Stimulated activated naive CD4-positive, alpha-beta T cell (primary cell): Measurements from ENCODE around the gene NRXN3.
"Not testable (repeated sequence)": the region's sequence is repeated elsewhere in the genome, so short reads cannot be mapped to it uniquely, and the experiment has no call there.

ENCODE experiments used
- DNase-seq, 6 experiments: peaks; one replicate each; lab custom pipeline; 2025; lab: John Stamatoyannopoulos, UW

NRXN3 gene

DNA sequence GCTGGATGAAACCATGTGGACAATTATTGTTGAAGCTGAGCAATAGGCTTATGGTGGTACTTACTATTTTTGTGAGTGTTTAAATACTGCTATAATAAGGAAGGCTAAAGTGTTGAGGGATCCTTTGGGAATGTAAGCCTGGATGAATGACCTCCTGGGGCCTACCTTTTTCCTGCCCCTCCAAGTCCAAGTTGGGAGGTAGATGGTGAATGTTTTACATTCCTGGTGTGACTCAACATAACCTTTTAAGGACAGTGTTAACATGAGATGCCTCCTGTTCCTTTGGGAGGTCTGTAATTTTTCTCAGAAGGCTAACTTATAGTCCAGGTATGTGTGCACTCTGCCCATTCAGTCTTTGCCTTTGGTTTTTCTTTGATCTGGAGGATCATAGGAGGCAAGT is 315.9 kb downstream of the NRXN3 start:
- DNase-seq: no peak

DNA sequence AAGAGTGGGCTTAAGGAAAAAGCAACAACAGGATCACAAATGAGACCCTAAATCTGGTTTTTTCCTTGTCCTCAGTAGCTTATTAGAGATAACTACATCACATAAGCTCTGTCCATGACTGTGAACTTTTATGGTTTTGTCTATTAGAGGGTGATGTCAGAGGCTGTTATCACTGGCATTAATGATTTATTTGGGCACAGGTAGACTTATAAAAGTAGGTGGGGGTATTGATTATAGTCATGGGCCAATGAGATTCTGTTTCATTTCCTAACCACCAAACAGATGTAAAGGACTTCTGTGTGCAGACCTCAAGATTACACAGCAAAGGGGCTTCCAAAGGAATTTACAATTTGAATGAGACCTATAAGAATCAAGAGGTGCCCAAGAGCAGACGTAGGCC is 316.4 kb downstream of the NRXN3 start:
- no peak for DNase-seq

DNA sequence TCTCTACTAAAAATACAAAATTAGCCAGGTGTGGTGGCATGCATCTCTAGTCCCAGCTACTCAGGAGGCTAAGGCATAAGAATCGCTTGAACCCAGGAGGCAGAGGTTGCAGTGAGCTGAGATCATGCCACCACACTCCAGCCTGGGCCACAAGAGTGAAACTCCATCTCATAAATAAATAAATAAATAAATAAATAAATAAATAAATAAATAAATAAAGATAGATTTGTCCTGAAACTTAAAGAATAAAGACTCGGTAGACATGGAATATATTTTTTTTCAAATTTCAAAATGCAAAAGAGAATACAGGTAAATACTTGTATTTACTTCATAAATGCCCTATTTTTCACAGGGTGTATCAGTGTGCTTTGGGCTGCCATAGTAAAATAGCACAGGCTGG is 317.4 kb downstream of the NRXN3 start:
- DNase-seq: not testable (repeated sequence)

DNA sequence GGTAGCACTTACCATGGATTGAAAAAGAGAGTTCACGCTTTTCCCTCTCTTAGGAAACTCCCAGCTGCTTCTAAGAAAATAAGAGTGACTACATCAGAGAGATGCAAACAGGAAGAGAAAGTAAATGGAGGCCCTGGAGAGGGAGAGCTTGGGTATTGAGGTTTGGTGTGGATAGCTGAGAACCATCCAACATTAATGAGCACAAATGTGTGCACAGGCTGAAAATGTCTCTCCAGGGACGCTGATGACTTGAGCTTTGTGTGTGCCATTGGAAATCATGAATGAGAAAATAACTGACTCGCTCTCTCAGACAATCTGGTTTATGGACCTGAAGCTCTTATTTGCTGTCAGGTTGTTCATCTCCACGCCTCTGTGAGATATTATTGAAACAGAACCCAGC is 318.8 kb downstream of the NRXN3 start:
- no peak for DNase-seq

DNA sequence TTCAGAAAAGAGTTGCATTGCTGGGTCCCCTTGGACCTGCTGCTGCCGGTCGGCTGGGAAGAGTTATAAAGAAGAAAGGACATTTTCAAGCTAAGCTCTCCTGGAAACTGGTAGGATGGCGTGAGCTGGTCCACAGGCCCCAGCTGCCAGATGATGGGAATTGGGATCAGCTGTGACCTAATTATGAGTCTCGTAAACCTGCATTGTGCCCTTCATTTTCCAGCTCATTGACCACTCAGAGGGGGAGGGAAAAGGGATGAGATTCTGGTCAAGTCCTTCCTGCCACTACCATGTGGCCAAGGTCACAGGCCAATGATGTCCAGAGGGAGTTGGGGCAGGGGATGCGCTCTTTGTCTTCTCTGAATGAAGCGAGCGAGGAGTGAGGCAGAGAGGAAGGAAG is 320.9 kb downstream of the NRXN3 start:
- no peak for DNase-seq

DNA sequence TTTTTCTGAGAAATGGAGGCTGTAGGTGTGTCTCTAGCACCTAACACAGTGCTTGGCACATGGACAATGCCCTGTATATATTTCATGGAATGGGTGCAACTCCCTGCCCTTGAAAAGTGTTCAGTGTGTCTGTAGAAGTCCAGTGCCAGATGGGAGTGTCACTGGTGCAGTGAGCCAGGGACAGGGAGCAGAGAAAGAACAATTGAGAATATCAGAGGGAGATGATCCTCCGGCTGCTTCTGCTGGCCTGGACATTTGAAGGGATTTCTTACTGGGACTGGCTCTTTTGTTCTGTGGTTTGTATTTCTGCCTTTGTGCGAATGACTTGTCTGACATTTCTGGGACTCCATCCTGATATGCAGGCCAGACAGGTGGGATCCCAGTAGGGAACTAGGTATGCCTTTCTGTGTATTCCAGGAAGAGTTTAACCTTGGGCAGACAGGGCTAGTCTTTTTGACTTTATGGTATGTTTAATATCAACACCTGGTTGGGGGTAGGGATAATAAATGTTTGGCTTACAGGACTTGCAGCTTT is 328.0 kb downstream of the NRXN3 start:
- no peak for DNase-seq

DNA sequence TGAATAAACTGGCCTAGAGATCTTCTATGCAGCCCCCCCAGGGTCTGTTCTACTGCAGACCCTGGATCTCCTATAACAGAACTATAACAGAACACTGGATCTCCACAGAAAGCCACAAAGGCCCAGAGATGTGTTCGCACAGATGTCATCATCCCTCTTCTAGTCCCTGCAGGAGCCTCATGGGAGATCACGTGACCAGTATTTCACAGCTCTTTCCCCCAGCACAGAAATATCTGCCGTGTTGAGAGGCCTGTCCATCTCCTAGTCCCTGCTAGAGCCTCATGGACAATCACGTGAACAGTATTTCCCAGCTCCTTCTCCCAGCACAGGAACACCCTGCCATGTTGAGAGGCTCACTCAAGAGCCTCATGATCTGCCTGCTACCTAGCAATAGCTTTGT is 331.7 kb downstream of the NRXN3 start:
- DNase-seq: no peak

DNA sequence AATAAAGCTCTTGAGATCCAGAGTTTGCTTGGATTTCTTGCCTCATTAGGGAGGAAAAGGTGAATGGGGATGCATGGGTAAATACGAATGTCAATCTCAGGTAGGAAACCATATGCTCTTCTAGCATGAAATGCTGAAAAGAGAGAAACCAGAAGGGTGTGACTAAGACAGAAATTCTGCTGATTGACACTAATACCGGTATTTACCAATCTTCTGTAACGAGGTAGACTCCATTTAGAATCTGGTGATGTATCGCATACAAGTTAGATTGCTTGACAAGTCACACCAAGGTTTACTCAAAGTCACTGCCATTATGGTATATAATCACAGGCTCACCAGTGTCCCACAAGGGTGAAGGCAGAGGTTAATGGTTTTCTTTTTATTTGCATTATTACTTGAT is 337.9 kb downstream of the NRXN3 start:
- no peak for DNase-seq

DNA sequence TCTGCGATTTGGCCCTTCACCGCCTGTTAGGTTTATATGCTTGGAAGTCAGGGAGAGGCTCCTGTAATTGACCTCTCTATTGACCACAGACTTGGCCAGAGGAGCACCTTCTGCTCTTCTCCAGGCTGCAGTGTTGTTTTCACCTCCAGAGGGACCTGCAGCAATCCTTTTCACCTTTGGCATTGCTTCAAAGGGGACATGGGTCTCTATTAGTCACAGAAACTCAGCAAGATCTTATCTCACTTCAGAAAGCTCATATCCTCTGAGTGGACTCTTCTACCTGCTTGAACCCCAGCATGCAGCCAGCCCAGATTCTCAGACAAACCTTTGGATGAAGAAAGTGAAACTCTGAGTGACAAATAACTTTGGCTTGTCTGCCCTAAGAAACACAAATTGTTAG is 339.3 kb downstream of the NRXN3 start:
- DNase-seq: no peak

DNA sequence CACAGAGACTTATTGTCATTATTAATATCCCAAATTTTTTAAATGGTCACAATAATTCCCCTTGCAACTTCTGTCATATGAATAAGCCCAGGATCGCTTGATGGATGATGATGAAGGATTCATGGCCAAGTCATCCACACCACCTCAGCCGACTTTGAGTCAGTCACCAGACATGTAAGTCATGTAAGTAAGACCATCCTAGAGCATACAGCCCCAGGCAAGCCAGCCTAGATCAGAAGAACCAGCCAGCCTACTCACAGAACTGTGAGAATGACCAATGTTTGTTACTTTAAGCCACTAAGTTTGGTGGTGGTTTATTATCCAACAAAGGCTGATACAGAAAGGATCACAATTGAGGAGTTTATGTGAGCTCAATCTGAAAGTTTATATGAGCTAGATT is 341.8 kb downstream of the NRXN3 start:
- no peak for DNase-seq

DNA sequence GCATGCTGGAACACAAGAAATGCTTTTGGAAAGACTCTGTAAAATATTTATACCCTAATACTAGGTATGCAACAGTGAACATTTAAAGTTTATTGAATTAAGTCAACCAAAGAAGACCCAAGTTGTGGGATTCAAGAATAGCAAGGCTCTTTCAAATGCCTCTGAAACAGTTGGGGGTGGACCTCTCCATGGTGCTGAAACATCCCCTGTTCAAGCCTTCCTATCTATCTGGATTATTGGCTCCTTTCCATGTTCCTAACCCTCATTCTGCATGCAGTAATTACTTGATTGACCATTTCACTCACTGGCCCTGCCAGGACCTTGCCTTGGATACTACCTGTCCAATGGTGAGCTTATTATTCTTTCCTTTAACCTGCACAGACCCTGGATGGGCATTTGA is 349.7 kb downstream of the NRXN3 start:
- no peak for DNase-seq

DNA sequence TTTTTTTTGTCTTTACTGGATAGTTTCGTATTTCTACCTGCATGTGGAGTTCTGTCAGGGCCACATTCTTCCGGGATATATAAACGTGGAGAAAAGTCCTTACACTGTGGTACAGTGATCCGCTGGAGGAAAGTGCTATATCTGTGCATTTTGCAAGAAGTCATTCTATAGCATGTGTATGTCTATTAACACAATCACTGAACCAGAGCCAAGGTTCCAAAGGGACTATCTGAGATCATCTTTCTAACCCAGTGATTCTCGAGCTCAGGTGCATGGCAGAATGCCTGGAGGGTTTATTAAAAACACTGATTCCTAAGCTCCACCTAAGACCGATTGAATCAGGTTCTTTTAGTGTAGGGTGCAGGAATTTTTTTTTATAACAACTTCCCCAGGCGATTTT is 354.0 kb downstream of the NRXN3 start:
- no peak for DNase-seq

DNA sequence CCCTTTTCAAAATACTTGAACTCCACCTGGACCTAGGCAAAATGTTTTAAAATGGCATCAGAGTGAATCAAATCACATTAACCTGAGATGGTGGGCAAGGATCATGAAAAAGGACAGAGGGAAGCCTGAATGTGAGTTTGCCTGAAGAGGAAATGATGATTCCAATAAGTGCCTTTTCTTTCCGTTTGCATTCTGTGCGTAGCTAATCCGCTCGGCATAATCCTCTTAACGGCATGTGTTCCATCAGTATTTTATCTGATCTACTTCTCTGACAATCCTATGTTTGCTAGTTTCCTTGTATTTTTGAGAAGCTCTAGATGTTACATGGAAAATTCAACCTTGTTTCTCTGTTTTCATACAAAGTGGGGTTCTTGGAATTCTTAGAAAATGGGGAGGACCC is 354.6 kb downstream of the NRXN3 start:
- no peak for DNase-seq

DNA sequence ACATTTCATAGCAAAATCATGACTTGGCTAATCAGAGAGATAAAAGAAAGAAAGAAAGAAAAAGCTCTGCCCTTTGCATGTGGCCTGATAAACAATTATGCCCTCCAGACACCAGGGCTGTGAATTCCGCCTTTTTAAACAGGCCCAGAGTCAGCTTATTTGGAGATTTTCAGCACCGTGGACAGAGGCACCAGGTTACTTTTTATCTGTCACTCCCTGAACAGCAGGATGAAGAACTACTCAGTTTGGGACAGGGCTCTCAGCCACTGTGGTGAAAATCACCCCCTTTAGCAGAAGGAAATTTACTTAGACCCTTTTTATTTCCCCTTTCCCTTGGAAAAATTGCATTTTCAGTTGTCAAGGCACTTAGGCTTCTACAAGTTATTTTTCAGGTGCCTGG is 359.9 kb downstream of the NRXN3 start:
- no peak for DNase-seq

DNA sequence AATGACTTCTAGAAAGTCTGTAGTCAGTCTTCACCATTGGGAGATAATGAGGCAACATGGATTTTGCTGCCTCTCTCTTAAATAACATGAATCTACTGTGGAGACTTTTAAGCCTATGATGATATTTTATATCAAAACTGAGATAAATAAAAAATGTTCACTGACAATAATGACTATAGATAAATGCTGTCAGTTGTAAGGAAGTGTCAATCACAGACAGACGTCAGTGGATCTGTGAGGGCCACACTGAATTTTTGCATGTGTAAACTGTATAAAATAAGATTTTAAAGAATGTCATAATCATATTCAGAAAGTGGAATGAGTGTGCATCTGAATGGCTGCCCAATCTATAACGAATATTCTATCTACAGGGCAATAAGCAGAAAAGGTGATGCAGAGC is 364.0 kb downstream of the NRXN3 start:
- DNase-seq: no peak

DNA sequence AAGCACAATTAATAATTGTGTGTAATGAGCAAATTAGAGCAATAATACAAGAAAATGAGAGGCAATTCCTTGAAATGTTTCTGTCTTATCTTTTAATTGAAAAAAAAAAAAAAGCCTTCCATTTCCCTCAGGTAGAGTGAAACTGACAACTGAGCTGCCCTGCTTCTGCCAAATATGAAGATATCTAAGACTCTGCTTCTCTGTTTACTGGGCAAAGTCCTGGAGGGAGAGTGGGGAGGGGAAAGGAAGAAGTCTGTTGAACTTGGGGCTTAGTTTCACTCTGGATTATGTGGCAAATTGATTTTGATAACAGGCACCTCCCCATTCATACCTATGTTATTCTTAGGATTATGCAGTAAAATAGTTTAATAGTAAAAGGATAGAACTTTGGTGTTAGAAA is 364.9 kb downstream of the NRXN3 start:
- no peak for DNase-seq

DNA sequence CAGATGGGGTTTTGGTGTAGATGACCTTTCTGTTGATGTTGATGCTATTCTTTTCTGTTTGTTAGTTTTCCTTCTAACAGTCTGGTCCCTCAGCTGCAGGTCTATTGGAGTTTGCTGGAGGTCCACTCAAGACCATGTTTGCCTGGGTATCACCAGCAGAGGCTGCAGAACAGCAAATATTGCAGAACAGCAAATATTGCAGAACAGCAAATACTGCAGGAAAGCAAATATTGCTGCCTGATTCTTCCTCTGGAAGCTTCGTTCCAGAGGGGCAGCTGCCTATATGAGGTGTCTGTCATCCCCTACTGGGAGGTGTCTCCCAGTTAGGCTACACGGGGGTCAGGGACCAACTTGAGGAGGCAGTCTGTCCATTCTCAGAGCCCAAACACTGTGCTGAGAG is 371.6 kb downstream of the NRXN3 start:
- not testable (repeated sequence) for DNase-seq

DNA sequence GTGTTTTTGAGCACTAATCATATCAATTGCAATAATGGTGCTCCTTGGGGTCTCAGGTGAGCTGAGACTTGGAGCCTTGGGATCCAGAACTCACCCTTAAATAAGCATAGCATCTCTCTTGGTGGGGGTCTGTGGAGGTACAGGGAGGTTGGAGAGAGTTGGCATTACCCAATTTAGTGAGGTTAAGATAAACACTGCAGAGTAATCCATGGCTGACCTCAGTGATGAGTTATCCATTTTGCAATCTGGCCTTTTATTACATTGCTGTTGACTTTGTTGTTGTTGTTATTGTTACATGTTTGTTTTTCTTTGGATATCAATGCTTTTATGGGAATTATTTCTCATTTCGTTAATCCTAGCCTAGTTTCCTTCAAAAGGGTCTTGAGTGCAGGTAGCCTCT is 373.3 kb downstream of the NRXN3 start:
- DNase-seq: no peak

DNA sequence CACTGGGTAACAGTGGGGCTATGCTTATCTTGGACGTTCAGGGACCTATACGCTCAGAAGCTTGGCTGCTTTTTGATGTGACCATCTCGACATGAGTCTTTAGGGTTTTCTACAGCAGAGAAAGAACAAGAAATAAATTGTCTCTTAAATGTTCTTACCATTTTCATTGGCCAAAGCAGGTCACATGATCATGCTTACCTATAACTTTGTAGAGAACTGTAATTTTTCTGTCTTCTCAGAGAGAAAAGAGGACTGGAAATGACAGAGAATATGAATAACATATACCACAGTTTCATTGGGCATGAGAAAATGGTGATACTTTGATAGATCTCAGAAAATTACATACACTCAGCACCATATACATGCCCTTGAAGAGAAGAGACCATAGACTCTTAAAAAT is 390.9 kb downstream of the NRXN3 start:
- DNase-seq: no peak

DNA sequence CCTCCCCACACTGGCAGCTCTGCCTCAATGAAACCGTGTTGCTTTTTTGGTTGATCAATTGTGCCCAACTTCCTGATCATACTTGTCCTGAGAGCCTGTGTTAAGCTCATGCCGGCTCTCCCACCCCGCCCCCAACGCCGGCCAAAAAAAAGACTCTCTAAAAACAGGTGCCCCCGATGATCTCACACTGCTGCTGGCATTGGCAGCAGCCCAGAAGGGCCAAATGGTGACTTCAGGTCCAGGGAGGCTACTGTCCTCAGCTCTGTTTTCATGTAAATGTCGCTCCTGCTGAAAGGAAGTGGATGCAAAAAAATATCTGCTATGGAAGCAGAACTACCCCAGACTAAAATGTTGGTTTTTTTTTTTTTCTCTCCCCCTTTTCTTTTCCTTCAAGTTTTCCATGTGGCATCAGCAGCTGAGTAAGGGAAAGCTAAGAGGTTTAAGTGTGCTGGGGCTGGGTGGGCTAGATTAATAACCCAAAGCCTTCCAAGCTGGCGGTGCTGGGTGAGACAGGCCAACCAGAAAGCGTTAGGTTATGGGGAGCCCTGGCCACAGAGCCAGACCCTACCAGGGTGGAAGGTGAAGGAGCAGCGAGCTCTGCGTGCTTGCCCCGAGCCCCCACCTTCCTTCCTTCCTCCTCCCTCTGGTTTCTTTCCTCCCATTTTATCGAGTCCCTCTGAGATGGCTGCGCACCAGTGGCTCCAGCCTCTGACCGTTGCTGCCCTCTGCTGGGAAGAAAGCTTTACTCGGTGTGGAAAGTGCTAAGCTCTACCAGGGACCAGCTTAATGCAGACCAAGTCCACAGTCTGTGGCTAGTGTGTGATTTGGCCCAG is 396.1 kb downstream of the NRXN3 start:
- DNase-seq: peak in 5 of 6 experiments; percentile 1 to 29 (median 9)

DNA sequence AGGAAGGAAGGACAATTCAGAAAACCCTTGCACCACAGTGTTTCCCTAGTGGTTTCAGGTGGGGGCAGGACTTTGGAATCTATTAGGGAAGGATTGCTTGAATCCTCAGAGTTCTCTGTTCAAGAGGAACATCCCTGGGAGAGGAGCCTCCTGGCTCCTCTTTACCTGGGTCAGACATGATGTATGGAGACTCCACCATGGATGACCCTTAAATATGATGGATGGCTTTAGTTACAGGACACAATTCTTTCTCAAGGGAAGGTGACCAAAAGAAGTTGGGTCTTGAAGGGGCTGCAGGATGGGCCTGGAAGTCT is 396.6 kb downstream of the NRXN3 start:
- DNase-seq: no peak

DNA sequence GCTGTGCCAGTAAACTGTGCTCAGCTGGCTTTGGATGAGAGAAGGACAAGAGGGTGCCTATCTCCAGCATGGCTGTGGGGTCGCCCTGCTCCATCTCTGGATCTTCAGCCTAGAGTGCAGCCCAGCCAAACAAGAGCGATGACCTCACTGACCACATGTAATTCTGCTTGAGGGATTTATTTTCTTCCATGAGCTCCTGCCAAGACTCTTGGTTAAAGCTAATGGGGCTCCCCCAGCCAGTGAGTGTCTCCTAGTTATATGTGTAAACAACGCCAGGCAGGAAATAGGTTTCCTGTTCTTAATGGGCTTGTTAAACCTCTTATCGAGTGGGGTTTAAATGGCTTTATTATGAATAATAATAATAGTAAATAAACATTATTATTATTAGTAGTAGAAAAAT is 397.2 kb downstream of the NRXN3 start:
- DNase-seq: no peak

DNA sequence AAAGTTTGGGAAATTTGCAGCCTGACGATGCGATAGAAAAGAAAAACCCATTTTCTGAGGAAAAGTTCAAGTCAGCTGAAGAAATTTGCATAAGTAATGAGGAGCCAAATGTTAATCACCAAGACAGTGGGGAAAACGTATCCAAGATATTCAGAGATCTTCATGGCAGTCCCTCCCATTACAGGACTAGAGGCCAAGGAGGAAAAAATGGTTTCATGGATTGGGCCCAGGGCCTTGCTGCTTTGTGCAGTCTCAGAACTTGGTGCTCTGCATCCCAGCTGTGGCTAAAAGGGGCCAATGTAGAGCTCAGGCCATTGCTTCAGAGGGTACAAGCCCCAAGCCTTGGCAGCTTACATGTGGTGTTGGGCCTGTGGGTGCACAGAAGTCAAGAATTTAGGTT is 403.6 kb downstream of the NRXN3 start:
- DNase-seq: not testable (repeated sequence)

DNA sequence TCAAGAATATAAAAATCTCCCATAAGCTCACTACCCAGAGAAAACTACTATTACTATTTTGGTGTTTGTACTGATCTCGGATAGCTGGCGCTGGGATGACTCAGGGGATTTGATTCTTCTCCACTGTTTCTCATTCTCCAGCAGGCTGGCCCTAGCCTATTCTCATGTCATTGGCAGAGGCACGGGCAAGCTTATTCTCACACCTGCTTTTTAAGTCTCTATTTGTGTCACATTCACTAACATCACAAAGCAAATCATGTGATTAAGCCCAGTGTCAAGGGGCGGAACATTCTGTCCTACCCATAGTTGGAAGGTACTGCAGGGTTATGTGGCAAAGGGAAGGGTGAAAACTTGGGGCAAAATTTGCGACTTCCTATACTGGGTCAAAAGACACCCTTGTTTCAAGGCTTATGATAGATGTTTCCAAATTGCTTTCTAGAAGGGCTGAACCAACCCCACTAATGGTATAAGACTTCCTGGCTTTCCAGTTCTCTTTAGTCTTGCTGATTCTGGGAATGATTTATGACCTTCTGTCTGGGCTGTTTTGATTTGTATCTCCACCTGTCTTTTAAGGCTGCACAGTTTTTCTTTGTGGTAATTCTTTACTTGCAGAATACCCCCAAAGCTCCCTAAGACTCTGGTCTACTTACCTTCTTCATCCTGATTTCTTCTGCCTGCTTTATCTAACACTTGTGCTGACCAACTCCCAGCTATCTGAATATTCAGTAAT is 406.4 kb downstream of the NRXN3 start:
- no peak for DNase-seq
